Suppressor macrophage treated with lipopolysaccharide for 4 hours (primary cell): ENCODE data around the gene MPPED1.

Source experiments
- DNase-seq: peaks from one replicate; pipeline ENCODE4 v3.0.0-alpha.2; 2020

MPPED1 gene

DNA sequence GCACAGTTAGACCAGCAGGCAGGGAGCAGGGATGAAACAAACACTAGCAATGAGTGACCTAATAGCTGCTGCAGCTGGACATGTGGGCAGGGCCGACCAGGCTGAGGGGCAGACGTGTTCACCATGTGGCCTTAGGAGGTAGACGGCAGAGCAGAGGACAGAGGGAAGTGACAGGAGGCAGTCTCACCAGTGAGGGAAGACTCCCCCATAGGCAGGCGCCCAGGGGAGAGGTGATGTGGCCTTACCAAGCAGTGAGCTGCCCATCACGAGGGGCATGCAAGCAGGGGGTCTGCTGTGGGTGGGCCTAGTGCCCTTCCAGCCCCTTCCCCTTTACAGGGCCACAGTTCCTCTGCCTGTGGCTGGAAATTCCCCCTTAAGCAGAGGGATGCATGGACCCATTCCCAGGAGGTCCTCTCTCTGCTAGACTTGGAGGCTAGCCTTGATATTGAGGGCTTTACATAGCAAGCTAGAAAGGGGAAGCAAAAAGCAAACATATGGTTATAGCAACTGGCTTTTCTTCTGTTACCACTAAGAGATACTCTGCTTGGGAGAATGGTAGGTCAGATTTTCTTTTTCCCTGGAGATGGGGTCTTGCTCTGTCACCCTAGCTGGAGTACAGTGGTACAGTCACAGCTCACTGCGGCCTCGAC is 67.6 kb downstream of the MPPED1 start:
- no peak for DNase-seq

GRCh38 chr22:43479962-43480361 is 68.1 kb downstream of the MPPED1 start:
- peak; percentile 6 for DNase-seq

DNA sequence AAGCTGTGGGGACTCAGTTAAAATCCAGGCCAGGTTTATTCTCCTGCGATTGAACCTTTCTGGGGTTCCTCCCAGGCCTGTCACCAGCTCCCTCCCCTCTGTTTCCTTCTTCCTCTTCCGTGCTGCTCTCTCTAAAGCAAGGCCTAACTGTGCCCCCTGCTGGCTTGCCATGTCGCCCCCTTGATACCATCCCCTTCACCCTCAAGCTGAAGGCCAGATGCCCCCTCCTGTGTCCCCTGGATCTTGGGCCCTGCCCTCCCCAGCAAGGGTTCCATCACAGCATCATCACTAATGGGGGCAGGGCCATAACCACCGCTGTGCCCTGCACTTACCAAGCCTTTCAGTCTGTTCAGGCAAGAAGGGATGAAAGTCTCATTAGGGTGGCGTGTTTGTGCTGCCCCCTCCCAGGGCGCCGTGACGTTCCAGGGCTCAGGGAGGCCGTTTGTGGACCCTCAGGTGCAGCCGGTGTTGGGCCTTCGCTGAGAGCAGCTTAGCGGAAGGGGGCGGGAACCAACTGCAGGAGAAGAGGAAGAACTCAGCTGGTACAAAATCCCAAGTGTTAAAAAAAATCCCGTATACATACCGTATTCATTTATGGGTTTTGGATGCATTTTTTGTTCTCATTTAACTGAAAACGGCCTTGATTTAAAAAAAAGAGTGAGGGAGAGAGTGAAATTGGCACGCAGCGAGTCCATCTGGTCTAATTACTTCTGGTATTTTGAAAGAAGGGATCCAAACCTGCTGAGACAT is 69.9 kb downstream of the MPPED1 start:
- peak; percentile 35 for DNase-seq

GRCh38 chr22:43482318-43482625 is 70.5 kb downstream of the MPPED1 start:
- DNase-seq: no peak

DNA sequence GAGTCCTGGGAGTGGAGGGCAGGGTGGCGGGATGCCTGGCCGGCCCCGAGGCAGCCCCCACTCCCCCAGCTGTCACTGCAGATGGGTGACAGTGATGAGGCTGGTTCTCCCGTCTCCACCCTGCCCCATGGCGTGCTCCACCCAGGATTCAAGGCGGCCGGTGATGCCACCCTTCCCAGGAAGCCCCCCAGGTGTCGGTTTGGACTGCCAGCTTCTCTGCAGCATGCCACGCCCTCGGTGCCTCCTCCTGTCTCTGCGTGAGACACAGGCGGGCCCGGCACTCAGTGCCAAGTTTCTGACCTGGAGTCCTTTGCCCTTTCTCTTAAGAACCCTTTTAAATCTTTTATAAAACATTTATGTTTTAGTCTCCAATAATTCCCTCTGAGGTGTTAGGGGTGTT is 71.5 kb downstream of the MPPED1 start:
- DNase-seq: no peak

DNA sequence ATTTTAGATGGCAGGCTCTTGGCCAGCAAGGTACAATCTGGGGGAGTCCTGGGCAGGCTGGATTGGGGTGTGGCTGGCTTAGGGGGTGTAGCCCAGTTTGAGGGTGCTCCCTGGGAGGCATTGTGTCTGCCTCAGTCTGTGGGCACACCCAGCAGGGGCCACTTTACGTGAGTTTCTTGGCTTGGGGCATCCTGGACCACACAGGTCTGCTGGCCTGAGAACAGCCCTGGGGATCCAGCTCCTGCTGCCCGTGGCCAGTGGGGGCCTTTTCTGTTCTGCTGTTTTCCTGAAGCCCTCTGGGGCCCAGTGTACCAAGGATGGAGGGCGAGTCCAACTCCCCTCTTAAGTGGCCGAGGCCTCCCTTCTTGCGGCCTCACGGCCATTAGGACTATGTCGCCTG is 71.9 kb downstream of the MPPED1 start:
- DNase-seq: no peak

DNA sequence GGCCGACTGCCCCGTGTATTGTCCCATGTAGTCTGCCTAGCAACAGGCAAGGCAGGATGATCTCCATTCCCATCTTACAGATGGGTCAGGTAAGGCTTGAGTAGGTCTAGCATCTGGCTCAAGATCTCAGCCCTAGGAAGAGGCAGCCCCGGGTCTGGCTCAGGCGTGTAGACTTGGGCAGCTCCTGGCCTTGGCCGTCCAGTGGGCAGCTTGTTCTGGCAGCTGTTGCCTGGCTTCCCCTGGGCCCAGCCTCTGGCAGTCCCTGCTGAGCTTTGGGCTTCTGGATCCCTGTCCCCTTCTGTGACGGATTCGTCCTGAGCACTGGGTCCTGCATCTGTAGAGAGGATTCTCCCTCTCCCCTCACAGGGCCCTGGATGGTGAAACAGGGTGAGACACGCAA is 72.4 kb downstream of the MPPED1 start:
- no peak for DNase-seq

GRCh38 chr22:43485502-43486089 is 73.8 kb downstream of the MPPED1 start:
- DNase-seq: no peak

DNA sequence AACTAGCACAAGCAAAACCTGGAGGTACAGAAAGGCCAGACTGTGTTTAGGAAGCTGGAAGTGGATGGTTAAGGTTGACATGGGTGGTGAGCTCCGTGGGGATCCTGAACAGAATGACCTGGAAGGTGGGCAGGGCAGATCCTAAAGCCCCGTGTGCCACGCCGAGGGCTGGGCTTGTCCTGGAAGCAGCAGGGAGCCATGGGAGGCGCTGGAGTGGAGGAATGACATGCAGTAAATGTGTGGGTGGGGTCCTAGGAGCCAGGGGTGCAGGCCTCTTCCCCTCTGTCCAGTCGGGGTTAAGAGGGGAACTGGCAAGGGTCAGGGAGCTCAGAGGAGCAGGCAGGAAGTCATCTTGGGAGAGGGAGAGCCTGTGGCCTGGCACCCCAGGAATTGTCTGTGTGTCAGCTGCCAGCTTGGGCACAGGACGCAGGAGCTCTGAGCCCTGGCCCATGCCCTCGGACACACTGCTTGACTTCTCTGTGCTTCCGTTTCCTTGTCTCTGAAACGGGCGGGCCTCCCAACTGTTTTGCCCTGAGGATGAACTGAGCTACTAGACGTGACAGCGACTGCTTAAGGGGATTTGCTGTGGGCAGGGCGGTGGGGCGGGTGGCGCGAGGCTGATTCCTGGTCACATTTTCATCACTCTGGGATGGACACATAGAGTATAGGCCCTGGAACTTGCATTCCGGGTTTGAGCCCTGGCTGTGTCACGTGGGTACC is 75.7 kb downstream of the MPPED1 start:
- no peak for DNase-seq

GRCh38 chr22:43488031-43488866 is 76.4 kb downstream of the MPPED1 start:
- DNase-seq: no peak

- DNase-seq: no peak
Observed at GRCh38 chr22:43488937-43489336, 77.1 kb downstream of the MPPED1 start.

DNA sequence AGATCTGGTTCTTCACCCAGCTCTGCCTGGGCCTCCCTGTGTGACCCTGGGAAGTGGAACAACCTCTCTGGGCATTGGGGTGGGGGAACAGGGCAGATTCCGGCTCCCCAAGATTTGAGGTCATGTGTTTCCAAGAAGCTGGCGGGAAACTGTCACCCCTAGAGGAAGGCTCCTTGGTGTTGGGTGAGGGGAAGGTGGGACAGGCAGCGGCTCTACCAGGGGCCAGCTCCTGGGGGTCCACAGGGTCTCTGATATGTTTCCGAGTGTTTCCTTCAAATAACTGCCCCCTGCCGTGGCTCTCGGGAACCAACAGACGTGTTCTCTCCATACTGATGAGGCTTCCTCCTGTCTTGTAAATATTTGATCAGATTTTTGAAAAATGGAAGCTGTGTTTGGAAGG is 78.5 kb downstream of the MPPED1 start:
- no peak for DNase-seq

DNA sequence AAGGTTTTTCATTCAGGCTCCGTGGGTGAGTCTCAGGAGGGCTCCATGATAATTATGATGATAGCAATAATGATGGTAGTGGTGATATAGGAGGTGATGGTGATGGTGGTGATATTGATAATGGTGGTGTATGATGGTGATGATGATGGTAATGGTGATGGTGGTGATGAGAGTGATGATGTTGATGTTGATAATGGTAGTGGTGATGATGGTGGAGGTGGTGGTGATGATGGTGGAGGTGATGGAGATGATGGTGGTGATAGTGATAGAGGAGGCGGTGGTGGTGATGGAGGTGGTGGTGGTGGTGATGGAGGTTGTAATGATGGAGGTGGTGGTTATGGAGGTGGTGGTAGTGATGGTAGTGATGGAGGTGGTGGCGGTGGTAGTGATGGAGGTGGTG is 79.4 kb downstream of the MPPED1 start:
- DNase-seq: no peak

GRCh38 chr22:43491737-43492136 is 79.9 kb downstream of the MPPED1 start:
- no peak for DNase-seq

DNA sequence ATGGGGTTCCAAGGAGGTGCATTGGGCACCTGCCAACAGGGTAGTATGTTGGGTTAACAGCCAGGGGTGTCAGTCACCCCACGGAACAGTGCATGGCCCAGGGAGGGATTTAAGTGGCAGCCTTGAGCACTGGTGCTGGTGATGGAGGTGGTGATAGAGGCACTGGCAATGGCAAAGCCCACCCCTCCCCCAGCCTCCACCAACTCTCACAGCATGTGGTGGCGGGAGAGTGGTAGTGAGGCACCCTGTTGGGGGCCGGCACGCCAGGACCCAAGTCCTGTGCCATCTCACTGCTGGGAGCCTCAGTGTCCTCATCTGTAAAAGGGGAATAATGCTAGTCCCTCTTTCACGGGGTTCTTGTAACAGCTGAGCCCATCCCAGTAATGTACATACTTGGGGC is 81.5 kb downstream of the MPPED1 start:
- no peak for DNase-seq

- no peak for DNase-seq
Observed at GRCh38 chr22:43497956-43498855, 86.4 kb downstream of the MPPED1 start.

DNA sequence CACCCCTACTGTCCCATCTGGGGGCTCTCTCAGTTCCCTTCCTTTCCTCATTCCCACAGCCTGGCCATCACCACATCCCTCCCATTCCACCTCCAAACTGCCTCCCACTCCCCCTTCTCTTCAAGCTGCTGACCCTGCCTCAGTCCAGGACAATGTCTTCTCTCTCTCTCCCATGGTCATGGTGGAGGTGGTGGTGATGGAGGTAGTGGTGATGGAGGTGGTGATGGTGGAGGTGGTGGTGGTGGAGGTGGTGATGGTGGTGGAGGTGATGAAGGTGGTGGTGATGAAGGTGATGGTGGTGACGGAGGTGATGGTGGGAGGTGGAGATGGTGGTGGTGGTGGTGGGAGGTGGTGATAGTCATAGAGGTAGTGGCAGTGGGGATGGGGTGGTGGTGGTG is 87.0 kb downstream of the MPPED1 start:
- DNase-seq: no peak

DNA sequence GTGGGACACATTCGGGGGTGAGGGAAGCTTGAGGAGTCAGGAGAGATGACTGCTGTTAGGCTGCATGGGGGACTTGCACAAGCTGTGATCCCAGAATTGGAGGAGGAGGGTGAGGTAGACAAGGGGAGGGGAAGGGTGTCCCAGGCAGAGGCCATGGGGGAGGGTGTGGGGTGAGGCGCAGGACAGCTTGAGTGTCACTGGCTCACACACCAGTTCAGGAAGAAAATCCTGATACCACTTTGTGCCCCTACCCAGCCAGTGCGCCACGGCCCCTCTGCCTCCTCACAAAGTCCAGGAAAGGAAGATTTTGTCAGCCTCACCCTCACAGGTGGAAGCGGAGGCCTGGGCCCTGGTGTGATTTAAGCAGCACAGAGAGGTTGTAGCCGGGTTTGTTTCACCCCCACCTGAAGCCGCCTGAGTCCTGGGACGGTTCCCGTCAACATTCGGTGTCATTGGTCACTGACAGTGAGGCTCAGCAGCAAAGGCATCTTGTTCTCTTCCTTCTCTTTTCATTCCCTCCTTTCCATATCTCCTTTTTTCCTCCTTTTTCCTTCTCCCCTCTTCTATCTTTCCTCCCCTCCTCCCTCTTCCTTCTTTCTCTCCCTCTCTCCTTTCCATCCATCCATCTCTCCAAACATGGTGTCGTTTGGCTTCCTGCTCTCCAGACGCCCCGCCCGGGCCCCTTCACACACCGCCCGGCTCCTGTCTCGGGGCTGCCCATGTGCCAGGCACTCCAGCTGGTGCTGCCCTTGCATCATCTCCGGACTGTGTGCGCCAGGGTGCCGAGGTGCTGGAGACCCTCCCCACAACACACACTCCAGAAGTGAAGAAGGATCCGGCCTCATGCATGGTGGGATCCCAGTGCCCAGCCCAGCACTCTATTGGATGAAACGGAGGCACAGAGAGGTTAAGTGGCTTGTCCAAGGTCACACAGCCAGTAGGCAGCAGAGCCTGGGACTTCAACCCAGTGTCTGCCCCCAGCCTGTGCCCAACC is 89.3 kb downstream of the MPPED1 start:
- DNase-seq: no peak

GRCh38 chr22:43501878-43502277 is 90.1 kb downstream of the MPPED1 start:
- no peak for DNase-seq

- DNase-seq: no peak
Observed at GRCh38 chr22:43502306-43502874, 90.6 kb downstream of the MPPED1 start.
